GM23338 (cell line): ENCODE data around the gene PRDM2. TPM values are rescaled to one million over a fixed set of nuclear protein-coding genes. Genes with fewer than 3 reads are reported as not detected.

Source experiments
- ATAC-seq: fragments of 200-7000 bp; cut with Tn5 transposase; 3 replicates; pipeline ENCODE4 v1.9.1; 2020
- DNase-seq: peaks from one replicate; pipeline ENCODE4 v3.0.0-alpha.2; 2015; ENCODE audit warnings: low spot score
- H2AFZ ChIP-seq: fragments of 200-600 bp; sonication (generic); 2 replicates; pipeline ENCODE4 v1.8.0; 2016; ENCODE audit warnings: antibody characterized with exemption, mild to moderate bottlenecking, moderate library complexity
- H3F3A ChIP-seq: fragments of 200-600 bp; sonication (generic); replicated peaks from 2 replicates; pipeline ENCODE4 v1.8.0; 2017; ENCODE audit warnings: antibody characterized with exemption, mixed run types, low read depth
- H3K27ac ChIP-seq: fragments of 200-600 bp; sonication (generic); 2 replicates; pipeline ENCODE4 v1.6.1; 2016; ENCODE audit warnings: low read depth
- H3K27me3 ChIP-seq: fragments of 200-600 bp; sonication (generic); 2 replicates; pipeline ENCODE4 v1.8.0; 2016; ENCODE audit warnings: mild to moderate bottlenecking, mixed run types, moderate library complexity; ENCODE audit not compliant: insufficient read depth
- H3K36me3 ChIP-seq: fragments of 200-600 bp; sonication (generic); 2 replicates; pipeline ENCODE4 v1.8.0; 2016; ENCODE audit warnings: mild to moderate bottlenecking; ENCODE audit not compliant: insufficient read depth
- H3K4me1 ChIP-seq: fragments of 200-600 bp; sonication (generic); 2 replicates; pipeline ENCODE4 v1.8.0; 2016; ENCODE audit warnings: mild to moderate bottlenecking, moderate library complexity; ENCODE audit not compliant: insufficient read depth
- H3K4me2 ChIP-seq: fragments of 200-600 bp; sonication (generic); 2 replicates; pipeline ENCODE4 v1.7.1; 2017; ENCODE audit warnings: mixed run types
- H3K4me3 ChIP-seq: fragments of 200-600 bp; sonication (generic); 2 replicates; pipeline ENCODE4 v1.6.1; 2016; ENCODE audit warnings: mixed run types
- H3K79me2 ChIP-seq: fragments of 200-600 bp; sonication (generic); replicated peaks from 2 replicates; pipeline ENCODE4 v1.8.0; 2017; ENCODE audit warnings: mild to moderate bottlenecking; ENCODE audit not compliant: insufficient read depth
- H3K9me2 ChIP-seq: fragments of 200-600 bp; sonication (generic); 2 replicates; pipeline ENCODE4 v1.8.0; 2017; ENCODE audit not compliant: insufficient read depth
- H4K20me1 ChIP-seq: fragments of 200-600 bp; sonication (generic); replicated peaks from 2 replicates; pipeline ENCODE4 v1.8.0; 2017; ENCODE audit warnings: mild to moderate bottlenecking; ENCODE audit not compliant: insufficient read depth
- H3K27ac Mint-ChIP-seq: 2 replicates; pipeline ENCODE4 v1.8.0; 2020; ENCODE audit warnings: inconsistent platforms, mild to moderate bottlenecking, moderate library complexity, mixed read lengths
- H3K27me3 Mint-ChIP-seq: 3 replicates; pipeline ENCODE4 v1.8.0; 2022; ENCODE audit warnings: low read depth, mild to moderate bottlenecking, moderate library complexity, mixed read lengths, inconsistent platforms; ENCODE audit not compliant: insufficient read depth, poor library complexity
- H3K36me3 Mint-ChIP-seq: 3 replicates; pipeline ENCODE4 v1.8.0; 2021; ENCODE audit warnings: low read depth, mild to moderate bottlenecking, inconsistent platforms, moderate library complexity, mixed read lengths
- H3K4me1 Mint-ChIP-seq: 3 replicates; pipeline ENCODE4 v1.8.0; 2020; ENCODE audit warnings: mild to moderate bottlenecking, inconsistent platforms, mixed read lengths
- H3K4me3 Mint-ChIP-seq: 3 replicates; pipeline ENCODE4 v1.8.0; 2021; ENCODE audit warnings: moderate library complexity, mild to moderate bottlenecking, inconsistent platforms, mixed read lengths
- H3K9me3 Mint-ChIP-seq: 3 replicates; pipeline ENCODE4 v1.8.0; 2020; ENCODE audit warnings: moderate library complexity, mild to moderate bottlenecking, inconsistent platforms, mixed read lengths
- CREB1 ChIP-seq: fragments of 250-450 bp; sonication (Bioruptor Pico); IDR thresholded peaks from 2 replicates; pipeline ENCODE4 v1.5.0; 2020; ENCODE audit warnings: low read depth, mild to moderate bottlenecking, moderate library complexity
- CTCF ChIP-seq, 2 experiments: fragments of 200-600 bp in 1 of 2; sonication (generic) in 1 of 2; conservative IDR thresholded peaks; 2 replicates each; pipeline versions ENCODE4 v1.5.1 to v1.6.1; 2016 to 2017; ENCODE audit warnings: antibody characterized with exemption in 2 of 2, low read depth in 2 of 2, mild to moderate bottlenecking in 2 of 2, moderate library complexity in 1 of 2
- ETS1 ChIP-seq: IDR thresholded peaks from 2 replicates; pipeline ENCODE4 v1.6.1; 2016; ENCODE audit warnings: antibody characterized with exemption
- EZH2 ChIP-seq: fragments of 200-600 bp; sonication (generic); IDR thresholded peaks from one replicate; pipeline ENCODE4 v1.8.0; 2017; ENCODE audit warnings: antibody characterized with exemption, mild to moderate bottlenecking, low read depth; ENCODE audit not compliant: unreplicated experiment
- EZH2phosphoT487 ChIP-seq: fragments of 200-600 bp; sonication (generic); IDR thresholded peaks from one replicate; pipeline ENCODE4 v1.8.1; 2018; ENCODE audit warnings: antibody characterized with exemption; ENCODE audit not compliant: unreplicated experiment
- JUNB ChIP-seq: IDR thresholded peaks from one replicate; pipeline ENCODE4 v1.6.1; 2016; ENCODE audit warnings: antibody characterized with exemption; ENCODE audit not compliant: unreplicated experiment
- NANOG ChIP-seq: IDR thresholded peaks from 2 replicates; pipeline ENCODE4 v1.6.1; 2016; ENCODE audit warnings: antibody characterized with exemption, borderline replicate concordance
- POLR2AphosphoS5 ChIP-seq: IDR thresholded peaks from 2 replicates; pipeline ENCODE4 v1.6.1; 2016; ENCODE audit warnings: antibody characterized with exemption, low read depth
- REST ChIP-seq: IDR thresholded peaks from one replicate; pipeline ENCODE4 v1.6.1; 2018; ENCODE audit warnings: antibody characterized with exemption; ENCODE audit not compliant: unreplicated experiment
- ZNF114 ChIP-seq: fragments of 250-450 bp; sonication (Bioruptor Pico); IDR thresholded peaks from 2 replicates; pipeline ENCODE4 v1.5.0; 2020; ENCODE audit warnings: mild to moderate bottlenecking, moderate library complexity
- ZNF331 ChIP-seq: fragments of 250-450 bp; sonication (Bioruptor Pico); IDR thresholded peaks from 2 replicates; pipeline ENCODE4 v1.5.0; 2020; ENCODE audit warnings: low read depth, mild to moderate bottlenecking, moderate library complexity
- polyA plus RNA-seq: library from polyadenylated mRNA; unstranded; fragments of >200 nt; fragmentation: Nextera tagmentation; extraction: Ambion mirVana; gene quantifications from 2 replicates; pipeline ENCODE4 v1.2.1, GENCODE V29; 2016
- total RNA-seq: library from RNA; depleted of rRNA; stranded (reverse); fragments of >200 nt; shearing (Covaris generic); gene quantifications from 2 replicates; pipeline ENCODE4 v1.2.3, GENCODE V29; 2014

The PRDM2 gene
- total and polyA plus RNA-seq, 2 experiments from 2014 or later = 11.6 to 28.3 TPM

GRCh38 chr1:13804240-13804633 lies 104.2 kb downstream of the PRDM2 start:
- DNase-seq (no peak), ATAC-seq (no peak)
- Mint-ChIP-seq H3K4me1 (peaks cover 20% of the 10 kb centered on the region), H3K9me3 (peaks cover 4% of the 10 kb centered on the region; the same call in 2 of the 3 replicates), H3K27ac (no peak overlapping the region), H3K27me3 (peaks cover 6% of the 10 kb centered on the region), H3K4me3 (no peak overlapping the region), H3K36me3 (no peaks in the 10 kb centered on the region; the same call in 1 of the 3 replicates)
- Histone ChIP-seq H3F3A (no peaks in the 10 kb centered on the region), H3K9me2 (no peaks in the 10 kb centered on the region), H3K36me3 (no peaks in the 10 kb centered on the region), H4K20me1 (no peaks in the 10 kb centered on the region; the same call in none of the 2 replicates), H2AFZ (no peak overlapping the region), H3K4me3 (no peak overlapping the region), H3K4me2 (no peak overlapping the region), H3K27ac (no peak overlapping the region), H3K27me3 (peaks cover 14% of the 10 kb centered on the region), H3K4me1 (no peaks in the 10 kb centered on the region), H3K79me2 (no peaks in the 10 kb centered on the region)
- TF ChIP-seq CTCF (conservative IDR thresholded peaks at IDR 0.05; ENCODE audit: low read depth in 2 of 2) = no peak
- TF ChIP-seq EZH2phosphoT487 = no peak
- TF ChIP-seq REST = no peak
- TF ChIP-seq ZNF114 = no peak

GRCh38 chr1:13805431-13805830 lies 105.4 kb downstream of the PRDM2 start:
- H3K36me3 ChIP-seq = no peaks in the 10 kb centered on the region
- H3K9me2 ChIP-seq = no peaks in the 10 kb centered on the region
- H3K9me3 Mint-ChIP-seq = peaks cover 4% of the 10 kb centered on the region; the same call in 2 of the 3 replicates
- H3K4me1 Mint-ChIP-seq = peaks cover 14% of the 10 kb centered on the region
- H3K4me2 ChIP-seq = no peak overlapping the region
- H3K4me3 Mint-ChIP-seq = no peak overlapping the region
- peaks cover 9% of the 10 kb centered on the region for H3K27me3 Mint-ChIP-seq
- no peak for DNase-seq
- H3K27me3 ChIP-seq = 0 out of 2 replicates have a peak, but pooled peaks cover 2% of the 10 kb centered on the region
- no peak overlapping the region for H3K27ac ChIP-seq
- H3K36me3 Mint-ChIP-seq = no peaks in the 10 kb centered on the region; the same call in 1 of the 3 replicates
- no peaks in the 10 kb centered on the region; the same call in none of the 2 replicates for H4K20me1 ChIP-seq
- no peak overlapping the region for H3K4me3 ChIP-seq
- H3F3A ChIP-seq = no peaks in the 10 kb centered on the region
- H3K4me1 ChIP-seq = no peaks in the 10 kb centered on the region
- H3K27ac Mint-ChIP-seq = no peak overlapping the region
- no peak overlapping the region for H2AFZ ChIP-seq
- no peaks in the 10 kb centered on the region for H3K79me2 ChIP-seq
- no peak for ATAC-seq
- TF ChIP-seq NANOG (no peak), REST (no peak), ZNF331 (CRISPR knock-in tag) (no peak), POLR2AphosphoS5 (no peak), CREB1 (CRISPR knock-in tag) (no peak), CTCF (conservative IDR thresholded peaks at IDR 0.05; ENCODE audit: low read depth in 2 of 2) (no peak), JUNB (no peak), ZNF114 (no peak), ETS1 (no peak), EZH2phosphoT487 (no peak), EZH2 (no peak)
